HG03039 (cell line): ENCODE measurements around the gene ZSWIM6.

Experiments
- ATAC-seq: cut with Tn5 transposase; IDR thresholded peaks from one replicate; pipeline ENCODE4 v1.9.1; 2021; ENCODE audit warnings: mild to moderate bottlenecking, moderate library complexity; ENCODE audit not compliant: unreplicated experiment

The ZSWIM6 gene

GRCh38 chr5:61306531-61307131 is 25.4 kb upstream of the ZSWIM6 start:
- ATAC-seq: peak; percentile 75

GRCh38 chr5:61307191-61307590 is 24.9 kb upstream of the ZSWIM6 start:
- ATAC-seq: no peak

GRCh38 chr5:61307611-61308010 is 24.4 kb upstream of the ZSWIM6 start:
- no peak for ATAC-seq

GRCh38 chr5:61308712-61309111 is 23.3 kb upstream of the ZSWIM6 start:
- ATAC-seq: no peak

- ATAC-seq: no peak
These were observed 22.9 kb upstream of the ZSWIM6 start for GRCh38 chr5:61309115-61309514.

- no peak for ATAC-seq
These were observed 20.9 kb upstream of the ZSWIM6 start for GRCh38 chr5:61311056-61311610.

GRCh38 chr5:61311836-61312808 is 19.9 kb upstream of the ZSWIM6 start:
- no peak for ATAC-seq

- no peak for ATAC-seq
These were observed 17.9 kb upstream of the ZSWIM6 start for GRCh38 chr5:61313960-61314681.

- no peak for ATAC-seq
These were observed 13.7 kb upstream of the ZSWIM6 start for GRCh38 chr5:61318376-61318775.

- peak; percentile 99 for ATAC-seq
These were observed 12.5 kb upstream of the ZSWIM6 start for GRCh38 chr5:61319388-61320146.

- ATAC-seq: no peak
These were observed 11.2 kb upstream of the ZSWIM6 start for GRCh38 chr5:61320860-61321259.

GRCh38 chr5:61321669-61322068 is 10.4 kb upstream of the ZSWIM6 start:
- no peak for ATAC-seq

- ATAC-seq: no peak
These were observed 9.0 kb upstream of the ZSWIM6 start for GRCh38 chr5:61322738-61323725.

- ATAC-seq: peak; percentile 29
These were observed 4.0 kb upstream of the ZSWIM6 start for GRCh38 chr5:61327760-61328753.

GRCh38 chr5:61328791-61329549 is 3.1 kb upstream of the ZSWIM6 start:
- no peak for ATAC-seq

GRCh38 chr5:61329550-61330128 is 2.4 kb upstream of the ZSWIM6 start:
- ATAC-seq: no peak

GRCh38 chr5:61330341-61330844 is 1.7 kb upstream of the ZSWIM6 start:
- ATAC-seq: no peak
